SK-N-DZ (cell line): ENCODE measurements around the gene RSRC1.
"Not testable (repeated sequence)": the region's sequence is repeated elsewhere in the genome, so short reads cannot be mapped to it uniquely, and the experiment has no call there.

Source experiments
- DNase-seq: peaks from one replicate; pipeline ENCODE4 v3.0.0-alpha.2; 2015; ENCODE audit warnings: low spot score

RSRC1 gene

DNA sequence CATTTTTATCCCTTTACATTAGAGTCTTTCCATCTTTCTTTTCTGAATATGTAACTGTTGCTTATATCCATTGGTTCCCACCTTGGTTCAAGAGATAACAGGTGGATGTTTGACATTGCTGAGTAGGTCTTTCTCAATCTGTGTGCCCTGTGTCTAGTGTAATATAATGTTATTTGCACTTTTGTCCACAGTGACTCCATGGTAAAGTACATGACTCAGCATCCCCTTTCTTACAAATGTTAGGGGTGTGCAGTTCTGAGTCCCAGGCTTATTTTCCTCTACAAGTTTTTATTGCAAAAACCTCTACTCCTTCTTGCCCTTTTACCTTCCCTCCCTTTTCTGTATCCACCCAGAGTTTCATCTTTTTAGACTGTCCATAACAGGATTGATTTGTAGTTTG lies 116.5 kb downstream of the RSRC1 start:
- DNase-seq: no peak

GRCh38 chr3:158228942-158229341 lies 119.1 kb downstream of the RSRC1 start:
- DNase-seq: not testable (repeated sequence)

- peak; percentile 38 for DNase-seq
These were observed 123.9 kb downstream of the RSRC1 start for GRCh38 chr3:158233791-158234190.

DNA sequence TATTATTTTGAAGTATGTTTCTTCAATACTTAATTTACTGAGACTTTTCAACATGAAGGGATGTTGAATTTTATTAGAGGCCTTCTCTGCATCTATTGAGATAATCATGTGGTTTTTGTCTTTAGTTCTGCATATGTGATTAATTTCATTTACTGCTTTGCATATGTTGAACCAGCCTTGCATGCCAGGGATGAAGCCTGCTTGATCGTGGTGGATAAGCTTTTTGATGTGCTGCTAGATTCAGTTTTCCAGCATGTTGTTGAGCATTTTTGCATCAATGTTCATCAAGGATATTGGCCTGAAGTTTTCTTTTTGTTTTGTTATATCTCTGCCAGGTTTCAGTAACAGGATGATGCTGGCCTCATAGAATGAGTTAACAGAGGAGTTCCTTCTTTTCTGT lies 134.4 kb downstream of the RSRC1 start:
- DNase-seq: no peak

DNA sequence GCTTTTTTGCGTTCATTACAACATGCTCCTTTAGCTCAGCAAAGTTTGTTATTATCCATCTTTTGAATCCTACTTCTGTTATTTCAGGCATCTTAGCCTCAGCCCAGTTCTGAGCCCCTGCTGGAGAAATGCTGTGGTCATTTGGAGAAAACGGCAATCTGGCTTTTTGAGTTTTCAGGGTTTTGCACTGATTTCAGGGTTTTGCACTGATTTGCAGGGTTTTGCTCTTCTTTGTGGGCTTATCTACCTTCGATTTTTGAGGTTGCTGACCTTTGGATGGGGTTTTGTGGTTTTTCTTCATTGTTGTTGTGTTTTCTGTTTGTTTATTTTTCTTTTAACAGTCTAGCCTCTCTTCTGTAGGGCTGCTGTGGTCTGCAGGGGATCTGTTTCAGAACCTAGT lies 137.4 kb downstream of the RSRC1 start:
- DNase-seq: no peak

GRCh38 chr3:158248261-158248660 lies 138.4 kb downstream of the RSRC1 start:
- no peak for DNase-seq

GRCh38 chr3:158249183-158249582 lies 139.3 kb downstream of the RSRC1 start:
- DNase-seq: no peak

DNA sequence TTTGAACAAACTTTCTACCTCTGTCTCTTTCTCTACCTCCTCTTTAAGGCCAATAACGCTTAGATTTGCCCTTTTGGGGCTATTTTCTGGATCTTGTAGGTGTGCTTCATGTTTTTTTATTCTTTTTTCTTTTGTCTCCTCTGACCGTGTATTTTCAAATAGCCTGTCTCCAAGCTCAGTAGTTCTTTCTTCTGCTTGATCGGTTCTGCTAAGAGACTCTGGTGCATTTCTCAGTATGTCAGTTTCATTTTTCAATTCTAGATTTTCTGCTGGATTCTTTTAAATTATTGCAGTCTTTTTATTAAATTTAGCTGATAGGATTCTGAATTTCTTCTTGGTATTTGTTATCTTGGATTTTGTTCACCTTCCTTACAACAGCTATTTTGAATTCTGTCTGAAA lies 148.7 kb downstream of the RSRC1 start:
- no peak for DNase-seq

DNA sequence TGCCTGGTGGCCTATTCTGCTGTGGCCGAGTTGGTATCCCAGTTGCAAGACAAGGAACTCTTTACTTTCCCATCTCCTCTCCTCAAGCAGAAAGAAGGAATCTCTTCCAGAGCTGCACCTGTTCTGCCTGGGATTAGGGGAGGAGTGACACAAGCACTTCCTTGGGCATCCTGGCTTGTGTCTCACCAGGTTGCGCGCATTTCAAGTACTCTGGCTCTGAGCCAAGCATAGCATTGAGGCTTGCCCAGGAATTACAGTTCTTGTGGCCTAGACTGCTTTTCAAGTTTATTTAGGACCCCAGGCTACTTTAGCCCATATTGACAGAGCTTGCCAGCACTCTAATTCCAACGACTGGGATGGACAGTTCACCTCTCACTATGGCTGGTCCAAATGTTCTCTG lies 150.5 kb downstream of the RSRC1 start:
- no peak for DNase-seq

DNA sequence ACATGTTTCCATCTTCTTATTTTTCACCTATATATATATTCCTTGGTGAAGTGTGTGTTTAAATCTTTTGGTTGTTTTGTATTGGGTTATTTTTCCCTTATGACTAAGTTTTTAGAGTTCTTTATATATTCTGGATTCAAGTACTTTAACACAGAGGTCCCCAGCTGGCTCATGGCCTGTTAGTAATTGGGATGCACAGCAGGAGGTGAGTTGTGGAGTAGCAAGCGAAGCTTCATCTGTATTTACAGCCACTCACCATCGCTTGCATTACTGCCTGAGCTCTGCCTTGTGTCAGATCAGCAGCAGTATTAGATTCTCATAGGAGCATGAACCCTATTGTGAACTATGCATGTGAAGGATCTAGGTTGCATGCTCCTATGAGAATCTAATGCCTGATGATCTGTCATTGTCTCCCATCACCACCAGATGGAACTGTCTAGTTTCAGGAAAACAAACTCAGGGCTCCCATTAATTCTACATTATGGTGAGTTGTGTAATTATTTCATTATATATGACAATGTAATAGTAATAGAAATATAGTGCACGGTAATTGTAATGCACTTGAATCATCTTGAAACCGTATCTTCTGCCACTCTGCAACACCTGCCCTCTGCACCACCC lies 151.6 kb downstream of the RSRC1 start:
- no peak for DNase-seq

DNA sequence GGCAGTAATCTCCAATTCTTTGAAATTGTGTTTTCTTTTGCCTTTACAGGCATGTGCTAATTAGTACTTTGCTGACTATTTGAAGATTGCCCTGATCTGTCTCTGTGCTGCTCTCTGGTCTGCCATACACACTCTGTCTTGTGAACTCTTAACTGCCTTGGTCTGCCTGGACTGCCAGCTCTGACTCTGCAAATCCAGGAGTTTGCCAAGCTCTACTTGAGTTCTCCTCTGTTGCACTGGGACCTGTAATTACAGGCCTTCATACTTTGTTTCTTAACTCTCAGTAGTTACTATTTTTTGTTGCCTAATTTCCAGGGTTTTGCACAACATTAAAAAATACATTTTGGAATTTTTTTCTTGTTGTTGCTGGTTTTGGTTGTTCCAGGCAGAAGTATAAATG lies 155.0 kb downstream of the RSRC1 start:
- DNase-seq: no peak

DNA sequence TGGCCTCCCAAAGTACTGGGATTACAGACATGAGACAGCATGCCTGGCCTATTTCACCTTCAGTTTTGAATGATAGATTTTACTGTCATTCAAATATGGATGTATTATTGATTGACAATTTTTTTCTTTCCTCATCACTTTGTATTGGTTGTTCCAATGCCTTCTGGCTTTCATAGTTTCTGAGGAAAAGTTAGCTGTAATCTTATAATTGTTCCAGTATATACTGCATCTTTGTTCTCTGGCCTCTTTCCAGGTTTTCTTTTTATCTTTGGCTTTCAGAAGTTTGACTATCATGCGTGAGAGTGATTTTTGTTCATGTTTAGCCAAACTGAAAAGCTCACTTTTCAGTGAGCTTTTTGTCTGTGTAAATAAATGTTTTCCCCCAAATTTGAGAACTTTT lies 157.1 kb downstream of the RSRC1 start:
- no peak for DNase-seq

- DNase-seq: no peak
These were observed 160.1 kb downstream of the RSRC1 start for GRCh38 chr3:158269942-158270341.

DNA sequence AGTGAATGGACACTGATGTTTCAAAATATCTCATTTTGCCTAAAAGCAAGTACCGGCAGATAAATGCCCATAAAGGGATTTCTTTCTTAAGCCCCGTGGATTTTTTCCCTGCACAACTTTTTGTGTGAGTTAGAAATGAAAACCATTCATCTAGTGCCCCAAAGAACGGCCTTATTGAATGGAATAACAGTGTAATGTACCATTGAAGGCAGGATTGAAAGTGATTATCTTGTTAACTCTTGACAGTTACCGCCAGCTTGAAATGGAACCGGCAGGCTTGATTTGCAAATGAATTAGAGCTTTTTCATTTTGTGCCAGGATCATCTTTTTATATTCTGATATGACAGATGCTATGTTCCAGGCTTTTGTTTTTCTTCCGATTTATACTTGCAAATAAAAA lies 162.2 kb downstream of the RSRC1 start:
- DNase-seq: no peak

DNA sequence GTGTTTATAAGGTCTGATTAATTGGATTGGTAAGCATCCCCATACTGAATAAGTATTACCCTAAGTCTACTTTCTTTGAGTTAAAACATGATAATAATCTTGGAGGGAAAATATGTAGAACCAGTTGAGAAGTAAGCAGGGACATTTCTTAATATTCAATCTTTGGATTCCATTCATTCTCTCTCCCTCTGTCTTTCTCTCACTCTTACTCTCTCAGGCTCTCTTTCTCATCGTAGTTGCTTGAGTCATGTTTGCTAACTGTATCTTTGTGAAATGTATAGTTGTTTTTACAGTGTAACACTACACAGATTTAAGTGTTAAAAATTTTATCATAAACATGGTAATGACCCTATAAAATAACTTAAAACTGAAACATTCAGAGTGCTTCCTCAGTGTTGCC lies 163.8 kb downstream of the RSRC1 start:
- DNase-seq: no peak

- no peak for DNase-seq
These were observed 168.3 kb downstream of the RSRC1 start for GRCh38 chr3:158278187-158278586.

- DNase-seq: no peak
These were observed 169.7 kb downstream of the RSRC1 start for GRCh38 chr3:158279609-158280008.

- DNase-seq: no peak
These were observed 185.9 kb downstream of the RSRC1 start for GRCh38 chr3:158295771-158296170.

DNA sequence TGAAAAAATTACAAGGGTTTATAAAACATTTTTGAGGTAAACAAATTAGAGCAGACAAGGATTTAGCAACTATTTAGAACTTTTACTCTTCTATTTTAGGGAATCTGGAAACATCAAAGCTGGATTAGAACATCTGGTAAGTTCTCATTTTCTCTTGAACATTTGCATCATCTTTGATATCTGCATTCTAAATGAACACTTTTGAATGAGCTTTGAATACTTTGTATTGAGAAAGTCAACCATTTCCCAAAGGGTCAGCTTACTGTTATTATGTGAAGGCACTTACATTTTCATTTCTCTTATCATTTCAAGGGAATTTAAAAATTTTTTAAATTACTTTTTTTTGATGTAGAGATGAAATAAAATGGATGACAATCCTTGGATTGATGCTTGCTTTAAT lies 188.1 kb downstream of the RSRC1 start:
- DNase-seq: no peak

GRCh38 chr3:158308236-158308928 lies 198.5 kb downstream of the RSRC1 start:
- peak; percentile 85 for DNase-seq

GRCh38 chr3:158312560-158313141 lies 202.8 kb downstream of the RSRC1 start:
- no peak for DNase-seq

DNA sequence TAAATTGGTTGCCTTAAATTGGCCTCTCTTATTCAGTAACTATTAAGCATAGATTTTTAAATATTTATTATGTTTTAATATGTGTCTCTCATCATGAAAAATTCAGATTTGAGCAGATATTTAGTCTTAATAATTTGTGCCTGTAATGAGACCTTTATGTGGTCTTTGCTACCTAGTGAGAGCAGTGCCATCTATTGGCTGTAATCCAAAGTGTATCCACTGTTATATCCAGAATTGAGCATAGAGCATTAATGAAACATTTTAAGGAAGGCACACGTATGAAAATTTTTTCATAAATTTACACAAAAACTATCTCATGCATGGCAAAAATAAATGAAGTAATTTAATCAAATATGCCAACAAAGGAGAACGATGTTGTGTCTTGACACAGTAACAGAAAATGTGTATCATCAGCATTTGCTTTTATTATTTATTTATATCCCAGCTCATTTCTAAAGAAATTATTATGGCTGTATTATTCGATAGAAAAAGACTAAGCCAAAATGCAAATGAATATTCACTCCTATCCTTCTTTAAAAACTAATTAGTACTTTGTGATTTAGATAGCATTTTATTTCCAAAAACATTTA lies 203.5 kb downstream of the RSRC1 start:
- DNase-seq: peak; percentile 44
